GM12878 (cell line): ENCODE results near the gene NUMBL. TPM values are rescaled to one million over a fixed set of nuclear protein-coding genes. Genes with fewer than 3 reads are reported as not detected.

ENCODE experiments used
- ATAC-seq: fragments of 200-7000 bp; cut with Tn5 transposase; 3 replicates; pipeline ENCODE4 v1.9.1; 2020; ENCODE audit warnings: mild to moderate bottlenecking, moderate library complexity
- BruUV-seq: library from RNA; stranded (reverse); fragments of 400-500 nt; replicated peaks from 2 replicates; lab custom pipeline; 2021; lab: Mats Ljungman, UMichigan
- CTCF ChIA-PET: fragments of 300-600 bp; sonication (Branson Sonifier 250); formaldehyde crosslinking; extraction: SDS; loops from one replicate; lab custom pipeline; 2021; ENCODE audit warnings: inconsistent platforms; lab: Yijun Ruan, JAX
- POLR2A ChIA-PET: fragments of 350-600 bp; formaldehyde crosslinking; extraction: SDS; loops from one replicate; lab custom pipeline; 2021; ENCODE audit warnings: inconsistent platforms; lab: Charles Lee
- RAD21 ChIA-PET: fragments of 300-600 bp; sonication (Branson Sonifier 250); formaldehyde crosslinking; loops from one replicate; lab custom pipeline; 2023; ENCODE audit warnings: antibody characterized with exemption; ENCODE audit not compliant: unreplicated experiment; lab: Charles Lee
- SMC1A ChIA-PET: fragments of 300-600 bp; sonication (Branson Sonifier 250); formaldehyde crosslinking; loops from one replicate; lab custom pipeline; 2023; ENCODE audit not compliant: unreplicated experiment, uncharacterized antibody; lab: Charles Lee
- DNase-seq: peaks from one replicate; pipeline ENCODE4 v3.0.0-alpha.2; 2011; ENCODE audit warnings: low read depth, low spot score
- FAIRE-seq: peaks from 3 replicates; lab custom pipeline; 2011; peaks lifted over from hg19 to GRCh38; lab: Jason Lieb, UNC
- H2AFZ ChIP-seq: 2 replicates; pipeline ENCODE4 v1.6.0; 2011; ENCODE audit warnings: low read depth, low read length, control low read depth; ENCODE audit not compliant: control insufficient read depth
- H3K27ac ChIP-seq: 2 replicates; pipeline ENCODE4 v1.5.1; 2011; ENCODE audit warnings: control low read depth; ENCODE audit not compliant: control insufficient read depth, insufficient read depth
- H3K27me3 ChIP-seq, 2 experiments: replicated peaks in 1 of 2; 2 replicates each; pipeline versions ENCODE4 v1.6.0 to v1.6.1; 2011; ENCODE audit warnings: low read length in 1 of 2; ENCODE audit not compliant: control insufficient read depth in 2 of 2, insufficient read depth in 2 of 2
- H3K36me3 ChIP-seq, 2 experiments: 2 replicates each; pipeline ENCODE4 v1.5.1; 2011; ENCODE audit warnings: low read length in 1 of 2; ENCODE audit not compliant: control insufficient read depth in 2 of 2, insufficient read depth in 2 of 2
- H3K4me1 ChIP-seq: 2 replicates; pipeline ENCODE4 v1.6.1; 2011; ENCODE audit warnings: mild to moderate bottlenecking, low read length, moderate library complexity, mixed read lengths; ENCODE audit not compliant: control insufficient read depth, insufficient read depth
- H3K4me2 ChIP-seq: 2 replicates; pipeline ENCODE4 v1.6.0; 2011; ENCODE audit warnings: control low read depth; ENCODE audit not compliant: control insufficient read depth, insufficient read depth
- H3K4me3 ChIP-seq: fragments of 200-600 bp; sonication (generic); 2 replicates; pipeline ENCODE4 v1.5.1; 2016
- H3K79me2 ChIP-seq: 2 replicates; pipeline ENCODE4 v1.6.0; 2011; ENCODE audit warnings: low read length; ENCODE audit not compliant: control insufficient read depth, insufficient read depth
- H3K9ac ChIP-seq: 2 replicates; pipeline ENCODE4 v1.8.0; 2011; ENCODE audit warnings: low read length, control low read depth, mixed read lengths; ENCODE audit not compliant: control insufficient read depth, insufficient read depth
- H3K9me3 ChIP-seq: replicated peaks from 3 replicates; pipeline ENCODE4 v1.5.1; 2011; ENCODE audit warnings: mild to moderate bottlenecking, low read length; ENCODE audit not compliant: control insufficient read depth, insufficient read depth
- H4K20me1 ChIP-seq: 2 replicates; pipeline ENCODE4 v1.6.0; 2011; ENCODE audit not compliant: control insufficient read depth, insufficient read depth
- BMI1 ChIP-seq: fragments of 450-650 bp; IDR thresholded peaks from 2 replicates; pipeline ENCODE4 v1.6.1; 2016; ENCODE audit warnings: mild to moderate bottlenecking, moderate library complexity, borderline replicate concordance
- CHD2 ChIP-seq: IDR thresholded peaks from 2 replicates; pipeline ENCODE4 v1.6.1; 2011; ENCODE audit warnings: low read depth, low read length, improper control_type of control experiment, borderline replicate concordance
- CREB1 ChIP-seq: IDR thresholded peaks from 2 replicates; pipeline ENCODE4 v1.6.1; 2012; ENCODE audit warnings: low read depth, mild to moderate bottlenecking, inconsistent platforms
- GATAD2B ChIP-seq: fragments of 450-650 bp; conservative IDR thresholded peaks from 2 replicates; pipeline ENCODE4 v1.6.1; 2017; ENCODE audit warnings: low read depth, mild to moderate bottlenecking, moderate library complexity
- HDAC2 ChIP-seq: fragments of 200-600 bp; sonication (generic); IDR thresholded peaks from 2 replicates; pipeline ENCODE4 v1.6.1; 2017
- MXI1 ChIP-seq: fragments of 150-350 bp; IDR thresholded peaks from 2 replicates; pipeline ENCODE4 v1.6.1; 2011; ENCODE audit warnings: low read depth, mild to moderate bottlenecking, inconsistent platforms, low read length, improper control_type of control experiment
- NFYB ChIP-seq: IDR thresholded peaks from 2 replicates; pipeline ENCODE4 v1.6.1; 2011; ENCODE audit warnings: low read depth, mild to moderate bottlenecking, low read length, improper control_type of control experiment, moderate library complexity; ENCODE audit not compliant: insufficient read depth
- NR2C1 ChIP-seq: fragments of 450-650 bp; IDR thresholded peaks from 2 replicates; pipeline ENCODE4 v1.6.1; 2017; ENCODE audit warnings: antibody characterized with exemption, mild to moderate bottlenecking, moderate library complexity
- POU2F2 ChIP-seq: IDR thresholded peaks from 3 replicates; pipeline ENCODE4 v1.6.1; 2011; ENCODE audit warnings: low read depth, mild to moderate bottlenecking, low read length, borderline replicate concordance
- RUNX3 ChIP-seq: IDR thresholded peaks from 2 replicates; pipeline ENCODE4 v1.6.1; 2012; ENCODE audit warnings: low read length, inconsistent platforms
- SIN3A ChIP-seq: IDR thresholded peaks from 2 replicates; pipeline ENCODE4 v1.6.1; 2012; ENCODE audit warnings: low read depth, low read length, improper control_type of control experiment
- SIX5 ChIP-seq: IDR thresholded peaks from 2 replicates; pipeline ENCODE4 v1.6.1; 2011; ENCODE audit warnings: mild to moderate bottlenecking, low read depth, low read length, moderate library complexity; ENCODE audit not compliant: severe bottlenecking
- SKIL ChIP-seq: fragments of 450-650 bp; IDR thresholded peaks from 2 replicates; pipeline ENCODE4 v1.6.1; 2017; ENCODE audit warnings: mild to moderate bottlenecking, low read depth, inconsistent platforms; ENCODE audit not compliant: poor library complexity, severe bottlenecking
- SUZ12 ChIP-seq: fragments of 200-600 bp; sonication (generic); IDR thresholded peaks from one replicate; pipeline ENCODE4 v1.6.1; 2018; ENCODE audit warnings: antibody characterized with exemption, mild to moderate bottlenecking; ENCODE audit not compliant: unreplicated experiment
- TCF12 ChIP-seq: IDR thresholded peaks from 2 replicates; pipeline ENCODE4 v1.6.1; 2011; ENCODE audit warnings: low read depth, mild to moderate bottlenecking, low read length
- WGBS: methylation state at CpG from one replicate; pipeline ENCODE4 v1.1.6; 2016; ENCODE audit warnings: low lambda C conversion rate; ENCODE audit not compliant: insufficient replicate concordance, insufficient coverage; ENCODE audit errors: missing lambda C conversion rate; 5-methylcytosine and 5-hydroxymethylcytosine counted together
- in situ Hi-C: fragments of 300-500 bp; cut with MboI; formaldehyde crosslinking; loops from 9 replicates; pipeline ENCODE4 v1.14.3; 2018; ENCODE audit warnings: mixed read lengths
- intact Hi-C: fragments of 100-400 bp; cut with micrococcal nuclease; formaldehyde crosslinking; loops from one replicate; pipeline ENCODE4 v1.14.2; 2022; ENCODE audit not compliant: unreplicated experiment
- polyA plus RNA-seq, 11 experiments: library from polyadenylated mRNA; depleted of rRNA in 4 of 11; unstranded in 6 of 11; stranded (reverse) in 5 of 11; fragments of >200 nt; fragmentation: Nextera tagmentation in 4 of 11; fragmentation: Illumina TruSeq in 1 of 11; extraction: Ambion mirVana in 4 of 11; extraction: Trizol in 1 of 11; gene quantifications; 1 replicate in 1 of 11; 2 replicates in 10 of 11; pipeline versions ENCODE4 v1.2.1 to v1.2.3, GENCODE V29; 2011 to 2016; ENCODE audit warnings: inconsistent platforms in 2 of 11, missing spikeins in 2 of 11, low read depth in 1 of 11
- total RNA-seq, 4 experiments: library from RNA; depleted of rRNA in 3 of 4; stranded (reverse); fragments of >200 nt in 3 of 4; fragmentation: Illumina TruSeq in 1 of 4; extraction: Trizol in 1 of 4; gene quantifications; 2 replicates each; pipeline versions ENCODE4 v1.2.1 to v1.2.3, GENCODE V29; 2013 to 2021
- TF ChIP-seq, protein P1 (sequence below): fragments of 450-650 bp; IDR thresholded peaks from 2 replicates; pipeline ENCODE4 v1.6.1; 2018; ENCODE audit warnings: borderline replicate concordance, mild to moderate bottlenecking; ENCODE audit not compliant: partially characterized antibody
- TF ChIP-seq, protein P2 (sequence below): fragments of 450-650 bp; IDR thresholded peaks from 2 replicates; pipeline ENCODE4 v1.6.1; 2016; ENCODE audit warnings: mild to moderate bottlenecking

NUMBL gene
- total and polyA plus RNA-seq, 10 of the 15 experiments (the other 5 are each of a cell fraction or from before 2014, with no cell fraction given) = 0.16 to 9.4 (median 1.9) TPM

- Histone ChIP-seq H3K4me2 (peak overlapping the region; percentile 98), H3K79me2 (peaks cover 42% of the 10 kb centered on the region), H3K27me3 (no peaks in the 10 kb centered on the region), H3K4me3 (peak overlapping the region; percentile 79), H3K36me3 (peaks cover 2 to 4% of the 10 kb centered on the region in 2 experiments; a peak in 3 of 4 replicates), H3K4me1 (peaks cover 15% of the 10 kb centered on the region), H3K27ac (peak overlapping the region; percentile 94), H4K20me1 (no peaks in the 10 kb centered on the region), H3K9me3 (no peaks in the 10 kb centered on the region), H3K9ac (peak overlapping the region; percentile 91), H2AFZ (peak overlapping the region; percentile 49)
- intact Hi-C loops = no loop called here
- ChIA-PET POLR2A (interaction anchor here (1.2 kb wide), 1 partner anchor 24 kb away, joined by 6 read pairs; the partner anchor contains the start of gene NUMBL), RAD21 (no interaction called here), SMC1A (no interaction called here), CTCF (no interaction called here)
- FAIRE-seq (peak; percentile 87), ATAC-seq (peak; percentile 80), DNase-seq (peak; percentile 76)
- in situ Hi-C loops = no loop called here
- 6% methylated on average over 26 of the region's 31 CpGs for WGBS
- BruUV-seq = no TSS peak
- TF ChIP-seq RUNX3 (no peak), NR2C1 (no peak), SUZ12 (no peak), CHD2 (peak; percentile 87), NFYB (peak; percentile 89), MXI1 (peak; percentile 43; the same call in 1 of the 2 replicates), CREB1 (peak; percentile 61; the same call in 1 of the 2 replicates), GATAD2B (peak; percentile 18; the same call in 1 of the 2 replicates), POU2F2 (0 out of 3 replicates have a peak, but pooled peaks have one; percentile 25), TCF12 (no peak), SIX5 (no peak), BMI1 (peak; percentile 74; the same call in 1 of the 2 replicates), SIN3A (0 out of 2 replicates have a peak, but pooled peaks have one; percentile 24), HDAC2 (no peak), SKIL (peak; percentile 2)
- TF ChIP-seq, protein P1, sequence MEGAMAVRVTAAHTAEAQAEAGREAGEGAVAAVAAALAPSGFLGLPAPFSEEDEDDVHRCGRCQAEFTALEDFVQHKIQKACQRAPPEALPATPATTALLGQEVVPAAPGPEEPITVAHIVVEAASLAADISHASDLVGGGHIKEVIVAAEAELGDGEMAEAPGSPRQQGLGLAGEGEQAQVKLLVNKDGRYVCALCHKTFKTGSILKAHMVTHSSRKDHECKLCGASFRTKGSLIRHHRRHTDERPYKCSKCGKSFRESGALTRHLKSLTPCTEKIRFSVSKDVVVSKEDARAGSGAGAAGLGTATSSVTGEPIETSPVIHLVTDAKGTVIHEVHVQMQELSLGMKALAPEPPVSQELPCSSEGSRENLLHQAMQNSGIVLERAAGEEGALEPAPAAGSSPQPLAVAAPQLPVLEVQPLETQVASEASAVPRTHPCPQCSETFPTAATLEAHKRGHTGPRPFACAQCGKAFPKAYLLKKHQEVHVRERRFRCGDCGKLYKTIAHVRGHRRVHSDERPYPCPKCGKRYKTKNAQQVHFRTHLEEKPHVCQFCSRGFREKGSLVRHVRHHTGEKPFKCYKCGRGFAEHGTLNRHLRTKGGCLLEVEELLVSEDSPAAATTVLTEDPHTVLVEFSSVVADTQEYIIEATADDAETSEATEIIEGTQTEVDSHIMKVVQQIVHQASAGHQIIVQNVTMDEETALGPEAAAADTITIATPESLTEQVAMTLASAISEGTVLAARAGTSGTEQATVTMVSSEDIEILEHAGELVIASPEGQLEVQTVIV = peak; percentile 64
- TF ChIP-seq, protein P2, sequence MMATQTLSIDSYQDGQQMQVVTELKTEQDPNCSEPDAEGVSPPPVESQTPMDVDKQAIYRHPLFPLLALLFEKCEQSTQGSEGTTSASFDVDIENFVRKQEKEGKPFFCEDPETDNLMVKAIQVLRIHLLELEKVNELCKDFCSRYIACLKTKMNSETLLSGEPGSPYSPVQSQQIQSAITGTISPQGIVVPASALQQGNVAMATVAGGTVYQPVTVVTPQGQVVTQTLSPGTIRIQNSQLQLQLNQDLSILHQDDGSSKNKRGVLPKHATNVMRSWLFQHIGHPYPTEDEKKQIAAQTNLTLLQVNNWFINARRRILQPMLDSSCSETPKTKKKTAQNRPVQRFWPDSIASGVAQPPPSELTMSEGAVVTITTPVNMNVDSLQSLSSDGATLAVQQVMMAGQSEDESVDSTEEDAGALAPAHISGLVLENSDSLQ = peak; percentile 99
Measured at GRCh38 chr19:40714441-40715299, 24.2 kb upstream of the NUMBL start.
